ENCODE data around the gene OR8S1.
"Not testable (repeated sequence)": the region's sequence is repeated elsewhere in the genome, so short reads cannot be mapped to it uniquely, and the experiment has no call there.

- not testable (repeated sequence) for TF ChIP-seq SNAI2 (CRISPR knock-in tag; IDR thresholded peaks at IDR 0.05); RARB (CRISPR knock-in tag; IDR thresholded peaks at IDR 0.05); GLIS3 (CRISPR knock-in tag; IDR thresholded peaks at IDR 0.05); ZFP3 (CRISPR knock-in tag; IDR thresholded peaks at IDR 0.05); CREB5 (CRISPR knock-in tag; IDR thresholded peaks at IDR 0.05; ENCODE audit: low read depth); PATZ1 (CRISPR knock-in tag; IDR thresholded peaks at IDR 0.05; ENCODE audit: borderline replicate concordance); OSR1 (CRISPR knock-in tag; IDR thresholded peaks at IDR 0.05)
These were observed 21.6 kb downstream of the OR8S1 start for GRCh38 chr12:48547012-48547411.

Data from SK-N-SH treated with all-trans-retinoic acid at 6 μM for 48 hours (cell line).